ENCODE results near the gene CDC42BPA. TPM values are rescaled to one million over a fixed set of nuclear protein-coding genes. Genes with fewer than 3 reads are reported as not detected.
A peak's percentile ranks its signal among the peaks of the same experiment; 100 is the strongest.

CDC42BPA gene
- total RNA-seq (under 1 TPM; 0.49 to 0.72 TPM), polyA plus RNA-seq (not detected)

GRCh38 chr1:227318016-227318852 is at the start of gene CDC42BPA:
Gene CDC42BPA, minus strand, starts transcription at chr1:227318492. Its CDS starts 1,310 bp downstream, at chr1:227317182.
- intact Hi-C loops (cut with micrococcal nuclease), result no loop called here
- peaks cover 34 to 41% of the 10 kb centered on the region in 2 donors for H3K27me3 Mint-ChIP-seq
- H3K9me3 ChIP-seq (ENCODE audit: control insufficient read depth in 1 of 2, low read length in 2 of 2), result no peaks in the 10 kb centered on the region
- DNase-seq, result peak; percentile 11 to 33 (median 22)
- H3K4me3 ChIP-seq (ENCODE audit: low read length in 2 of 2), result peak within 1 kb of the TSS in 1 of 2 donors; percentile 37
- H3K4me1 ChIP-seq (ENCODE audit: insufficient read depth, low read length), result peaks cover 7% of the 10 kb centered on the region
- H3K27me3 ChIP-seq (ENCODE audit: insufficient read depth, low read length), result peaks cover 22% of the 10 kb centered on the region
- H3K27ac Mint-ChIP-seq, result no peak within 1 kb of the TSS
- H3K4me3 Mint-ChIP-seq, result peak within 1 kb of the TSS; percentile 76 to 83 (median 79)
- H3K36me3 ChIP-seq (ENCODE audit: insufficient read depth, low read length), result no peaks in the 10 kb centered on the region
- H3K27ac ChIP-seq (ENCODE audit: low read depth, low read length), result no peak within 1 kb of the TSS
- H3K9me3 Mint-ChIP-seq, result peaks cover 0 to 15% (median 4%) of the 10 kb centered on the region in 8 donors
- peaks cover 3 to 9% (median 4%) of the 10 kb centered on the region in 4 donors for H3K4me1 Mint-ChIP-seq
- ChIA-PET CTCF (ENCODE audit: partially characterized antibody) (no interaction called here), POLR2A (ENCODE audit: partially characterized antibody) (no interaction called here)
- no peaks in the 10 kb centered on the region for H3K36me3 Mint-ChIP-seq

GRCh38 chr1:227368009-227368408 is 49.7 kb upstream of the CDC42BPA start:
- H3K27me3 ChIP-seq (ENCODE audit: insufficient read depth, low read length), result no peaks in the 10 kb centered on the region
- Mint-ChIP-seq H3K36me3 (no peaks in the 10 kb centered on the region), H3K4me3 (no peak overlapping the region), H3K9me3 (no peaks in the 10 kb centered on the region), H3K27me3 (peaks cover 2 to 3% of the 10 kb centered on the region in 2 donors), H3K4me1 (no peaks in the 10 kb centered on the region), H3K27ac (no peak overlapping the region)
- no peaks in the 10 kb centered on the region for H3K4me1 ChIP-seq (ENCODE audit: insufficient read depth, low read length)
- no peaks in the 10 kb centered on the region for H3K9me3 ChIP-seq (ENCODE audit: control insufficient read depth in 1 of 2, low read length in 2 of 2)
- POLR2A ChIA-PET (ENCODE audit: partially characterized antibody), result no interaction called here
- CTCF ChIA-PET (ENCODE audit: partially characterized antibody), result no interaction called here
- no peak overlapping the region for H3K4me3 ChIP-seq (ENCODE audit: low read length in 2 of 2)
- no peak for DNase-seq
- intact Hi-C loops (cut with micrococcal nuclease), result no loop called here
- no peak overlapping the region for H3K27ac ChIP-seq (ENCODE audit: low read depth, low read length)
- H3K36me3 ChIP-seq (ENCODE audit: insufficient read depth, low read length), result no peaks in the 10 kb centered on the region

DNA sequence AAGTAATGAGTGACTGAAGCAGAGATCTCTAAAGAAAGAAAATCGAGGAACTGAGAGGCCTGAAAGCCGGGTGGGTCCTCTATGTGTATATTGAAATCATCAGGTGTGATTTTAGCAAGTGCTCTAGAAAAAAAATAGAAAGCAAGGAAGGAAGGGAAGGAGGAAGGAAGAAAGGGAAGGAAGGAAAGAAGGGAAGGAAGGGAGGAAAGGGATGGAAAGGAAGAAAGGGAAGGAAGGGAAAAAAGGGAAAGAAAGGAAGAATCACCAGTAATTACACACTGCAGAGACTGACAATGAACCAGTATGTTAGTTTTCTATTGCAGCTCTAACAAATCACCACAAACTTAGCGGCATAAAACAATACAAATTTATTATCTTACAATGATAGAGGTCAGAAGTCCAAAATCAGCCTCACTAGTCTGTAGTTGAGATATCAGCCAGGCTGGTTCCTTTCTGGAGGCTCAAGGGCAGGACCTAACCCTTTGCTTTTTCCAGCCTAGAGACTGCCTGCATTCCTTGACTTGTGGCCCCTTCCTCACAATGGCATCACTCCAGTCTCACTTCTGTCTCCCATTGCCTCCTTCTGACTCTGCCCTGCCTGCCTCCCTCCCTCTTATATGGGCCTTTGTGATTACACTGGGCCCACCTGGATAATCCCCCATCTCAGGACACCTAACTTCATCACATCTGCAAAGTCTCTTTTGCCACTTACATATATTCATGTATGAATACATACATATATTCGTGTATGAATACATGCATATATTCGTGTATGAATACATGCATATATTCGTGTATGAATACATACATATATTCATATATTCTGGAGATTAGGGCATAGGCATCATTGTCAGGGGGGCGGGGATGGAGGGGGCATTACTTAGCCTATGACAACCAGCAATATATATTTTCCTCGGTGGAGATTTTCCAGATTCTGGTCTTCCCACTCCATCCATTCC is 47.5 kb upstream of the CDC42BPA start:
- intact Hi-C loops (cut with micrococcal nuclease), result no loop called here
- POLR2A ChIA-PET (ENCODE audit: partially characterized antibody), result no interaction called here
- Mint-ChIP-seq H3K4me3 (no peak overlapping the region), H3K9me3 (no peaks in the 10 kb centered on the region), H3K27ac (no peak overlapping the region), H3K4me1 (no peaks in the 10 kb centered on the region), H3K27me3 (peaks cover 2 to 8% of the 10 kb centered on the region in 2 donors), H3K36me3 (no peaks in the 10 kb centered on the region)
- Histone ChIP-seq H3K27me3 (ENCODE audit: insufficient read depth, low read length) (no peaks in the 10 kb centered on the region), H3K4me3 (ENCODE audit: low read length in 2 of 2) (no peak overlapping the region), H3K9me3 (ENCODE audit: control insufficient read depth in 1 of 2, low read length in 2 of 2) (no peaks in the 10 kb centered on the region), H3K27ac (ENCODE audit: low read depth, low read length) (no peak overlapping the region), H3K4me1 (ENCODE audit: insufficient read depth, low read length) (no peaks in the 10 kb centered on the region), H3K36me3 (ENCODE audit: insufficient read depth, low read length) (no peaks in the 10 kb centered on the region)
- no peak for DNase-seq
- CTCF ChIA-PET (ENCODE audit: partially characterized antibody), result no interaction called here

- Histone ChIP-seq H3K27ac (ENCODE audit: low read depth, low read length) (no peak overlapping the region), H3K4me3 (ENCODE audit: low read length in 2 of 2) (no peak overlapping the region), H3K9me3 (ENCODE audit: control insufficient read depth in 1 of 2, low read length in 2 of 2) (no peaks in the 10 kb centered on the region), H3K27me3 (ENCODE audit: insufficient read depth, low read length) (no peaks in the 10 kb centered on the region), H3K36me3 (ENCODE audit: insufficient read depth, low read length) (no peaks in the 10 kb centered on the region), H3K4me1 (ENCODE audit: insufficient read depth, low read length) (no peaks in the 10 kb centered on the region)
- CTCF ChIA-PET (ENCODE audit: partially characterized antibody), result interaction anchor here (0.7 kb wide), 1 partner anchor 1005 kb away, joined by 3 read pairs; no protein-coding TSS in a partner anchor
- Mint-ChIP-seq H3K9me3 (peaks cover 0 to under 1% (median 0%) of the 10 kb centered on the region in 8 donors), H3K27me3 (peaks cover 2 to 8% of the 10 kb centered on the region in 2 donors), H3K4me3 (no peak overlapping the region), H3K4me1 (no peaks in the 10 kb centered on the region), H3K36me3 (no peaks in the 10 kb centered on the region), H3K27ac (no peak overlapping the region)
- intact Hi-C loops (cut with micrococcal nuclease), result no loop called here
- POLR2A ChIA-PET (ENCODE audit: partially characterized antibody), result no interaction called here
- DNase-seq, result no peak
These were observed 46.4 kb upstream of the CDC42BPA start for GRCh38 chr1:227364657-227365056.

DNA sequence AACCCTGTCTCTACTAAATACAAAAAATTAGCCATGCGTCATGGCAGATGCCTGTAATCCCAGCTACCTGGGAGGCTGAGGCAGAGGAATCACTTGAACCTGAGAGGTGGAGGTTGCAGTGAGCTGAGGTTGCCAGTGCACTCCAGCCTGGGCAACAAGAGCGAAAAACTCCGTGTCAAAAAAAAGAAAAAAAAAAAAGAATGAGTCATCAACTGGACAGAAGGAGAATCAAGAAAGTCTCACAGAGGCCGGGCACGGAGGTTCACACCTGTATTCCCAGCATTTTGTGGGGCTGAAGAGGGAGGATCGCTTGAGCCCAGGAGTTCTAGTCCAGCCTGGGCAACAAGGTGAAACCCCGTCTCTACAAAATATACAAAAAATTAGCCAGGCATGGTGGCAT is 45.5 kb upstream of the CDC42BPA start:
- no peak overlapping the region for H3K27ac Mint-ChIP-seq
- Histone ChIP-seq H3K4me1 (ENCODE audit: insufficient read depth, low read length) (no peaks in the 10 kb centered on the region), H3K4me3 (ENCODE audit: low read length in 2 of 2) (no peak overlapping the region), H3K27ac (ENCODE audit: low read depth, low read length) (no peak overlapping the region), H3K36me3 (ENCODE audit: insufficient read depth, low read length) (no peaks in the 10 kb centered on the region), H3K9me3 (ENCODE audit: control insufficient read depth in 1 of 2, low read length in 2 of 2) (no peaks in the 10 kb centered on the region), H3K27me3 (ENCODE audit: insufficient read depth, low read length) (no peaks in the 10 kb centered on the region)
- peaks cover 0 to 1% (median 0%) of the 10 kb centered on the region in 8 donors for H3K9me3 Mint-ChIP-seq
- peaks cover 4 to 10% of the 10 kb centered on the region in 2 donors for H3K27me3 Mint-ChIP-seq
- ChIA-PET POLR2A (ENCODE audit: partially characterized antibody) (no interaction called here), CTCF (ENCODE audit: partially characterized antibody) (no interaction called here)
- H3K4me3 Mint-ChIP-seq, result no peak overlapping the region
- intact Hi-C loops (cut with micrococcal nuclease), result no loop called here
- no peaks in the 10 kb centered on the region for H3K4me1 Mint-ChIP-seq
- H3K36me3 Mint-ChIP-seq, result no peaks in the 10 kb centered on the region
- DNase-seq, result no peak

GRCh38 chr1:227362039-227362438 is 43.7 kb upstream of the CDC42BPA start:
- DNase-seq, result no peak
- H3K36me3 Mint-ChIP-seq, result no peaks in the 10 kb centered on the region

GRCh38 chr1:227357927-227358302 is 39.6 kb upstream of the CDC42BPA start:
- no peaks in the 10 kb centered on the region for H3K27me3 ChIP-seq (ENCODE audit: insufficient read depth, low read length)
- no peak overlapping the region for H3K27ac Mint-ChIP-seq
- H3K4me3 Mint-ChIP-seq, result no peak overlapping the region
- H3K36me3 ChIP-seq (ENCODE audit: insufficient read depth, low read length), result no peaks in the 10 kb centered on the region
- H3K4me3 ChIP-seq (ENCODE audit: low read length in 2 of 2), result no peak overlapping the region
- DNase-seq, result no peak
- ChIA-PET CTCF (ENCODE audit: partially characterized antibody) (no interaction called here), POLR2A (ENCODE audit: partially characterized antibody) (no interaction called here)
- H3K36me3 Mint-ChIP-seq, result no peaks in the 10 kb centered on the region
- H3K27ac ChIP-seq (ENCODE audit: low read depth, low read length), result no peak overlapping the region
- no peaks in the 10 kb centered on the region for H3K4me1 ChIP-seq (ENCODE audit: insufficient read depth, low read length)
- intact Hi-C loops (cut with micrococcal nuclease), result no loop called here
- no peaks in the 10 kb centered on the region for H3K4me1 Mint-ChIP-seq
- H3K9me3 ChIP-seq (ENCODE audit: control insufficient read depth in 1 of 2, low read length in 2 of 2), result no peaks in the 10 kb centered on the region
- H3K9me3 Mint-ChIP-seq, result peaks cover 0 to 1% (median 0%) of the 10 kb centered on the region in 8 donors
- H3K27me3 Mint-ChIP-seq, result peaks cover 5 to 10% of the 10 kb centered on the region in 2 donors

More at GRCh38 chr1:227362039-227362438, 43.7 kb upstream of the CDC42BPA start:
- no peaks in the 10 kb centered on the region for H3K9me3 ChIP-seq (ENCODE audit: control insufficient read depth in 1 of 2, low read length in 2 of 2)
- ChIA-PET POLR2A (ENCODE audit: partially characterized antibody) (no interaction called here), CTCF (ENCODE audit: partially characterized antibody) (no interaction called here)
- H3K27ac Mint-ChIP-seq, result no peak overlapping the region
- H3K4me3 Mint-ChIP-seq, result no peak overlapping the region
- no peak overlapping the region for H3K27ac ChIP-seq (ENCODE audit: low read depth, low read length)
- peaks cover 0 to 1% (median 0%) of the 10 kb centered on the region in 8 donors for H3K9me3 Mint-ChIP-seq
- no peaks in the 10 kb centered on the region for H3K4me1 ChIP-seq (ENCODE audit: insufficient read depth, low read length)
- H3K36me3 ChIP-seq (ENCODE audit: insufficient read depth, low read length), result no peaks in the 10 kb centered on the region
- no peak overlapping the region for H3K4me3 ChIP-seq (ENCODE audit: low read length in 2 of 2)
- H3K4me1 Mint-ChIP-seq, result no peaks in the 10 kb centered on the region
- H3K27me3 Mint-ChIP-seq, result peaks cover 4 to 11% of the 10 kb centered on the region in 2 donors
- intact Hi-C loops (cut with micrococcal nuclease), result no loop called here
- H3K27me3 ChIP-seq (ENCODE audit: insufficient read depth, low read length), result no peaks in the 10 kb centered on the region

Measured in CD4-positive, alpha-beta memory T cell (primary cell).